ENCODE data around the gene CCDC148.

Gene CCDC148

DNA sequence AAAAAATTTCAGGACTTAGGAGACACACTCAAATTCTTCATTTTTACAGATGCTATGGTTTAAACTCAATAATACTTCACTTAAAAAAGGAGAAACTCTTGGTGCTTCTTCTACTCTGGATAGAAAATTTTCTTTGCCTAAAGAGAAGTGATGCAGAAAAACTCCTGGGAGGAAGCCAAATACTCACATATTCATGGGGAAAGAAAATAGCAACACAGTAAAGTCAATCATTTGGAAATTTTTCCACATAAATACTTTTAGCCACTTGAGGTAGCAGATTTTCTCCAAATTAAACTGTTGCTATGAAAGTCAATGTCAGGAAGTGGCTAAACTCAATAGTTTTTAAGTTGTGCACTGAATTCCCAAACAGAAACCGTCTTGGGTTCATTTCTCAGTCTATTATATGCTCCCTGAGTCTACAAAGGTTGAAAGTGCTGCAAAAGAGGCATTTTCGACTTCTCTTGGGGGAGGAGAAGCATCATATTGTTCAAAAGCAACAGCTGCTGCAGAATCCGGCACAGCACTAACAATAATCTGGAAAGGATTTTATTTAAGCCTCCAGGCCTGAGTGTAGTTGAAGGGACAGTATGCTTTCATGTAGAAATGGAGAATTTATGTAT lies 273.8 kb downstream of the CCDC148 start:
- Histone ChIP-seq H3K4me3 (replicated peaks; ENCODE audit: insufficient read depth, low read length) (no peak overlapping the region), H3K27me3 (ENCODE audit: insufficient read depth, poor library complexity, severe bottlenecking) (peaks cover 11% of the 10 kb centered on the region), H3K27ac (replicated peaks) (no peak overlapping the region)
- DNase-seq (ENCODE audit: low read depth in 1 of 2, low spot score in 1 of 2) = no peak
- TF ChIP-seq SPI1 (IDR thresholded peaks at IDR 0.05; ENCODE audit: borderline replicate concordance, low read depth) (no peak), POLR2AphosphoS5 (IDR thresholded peaks at IDR 0.05; ENCODE audit: low read depth) (no peak), GABPA (IDR thresholded peaks at IDR 0.05; ENCODE audit: low read depth) (no peak)
- TF ChIP-seq, protein P1, sequence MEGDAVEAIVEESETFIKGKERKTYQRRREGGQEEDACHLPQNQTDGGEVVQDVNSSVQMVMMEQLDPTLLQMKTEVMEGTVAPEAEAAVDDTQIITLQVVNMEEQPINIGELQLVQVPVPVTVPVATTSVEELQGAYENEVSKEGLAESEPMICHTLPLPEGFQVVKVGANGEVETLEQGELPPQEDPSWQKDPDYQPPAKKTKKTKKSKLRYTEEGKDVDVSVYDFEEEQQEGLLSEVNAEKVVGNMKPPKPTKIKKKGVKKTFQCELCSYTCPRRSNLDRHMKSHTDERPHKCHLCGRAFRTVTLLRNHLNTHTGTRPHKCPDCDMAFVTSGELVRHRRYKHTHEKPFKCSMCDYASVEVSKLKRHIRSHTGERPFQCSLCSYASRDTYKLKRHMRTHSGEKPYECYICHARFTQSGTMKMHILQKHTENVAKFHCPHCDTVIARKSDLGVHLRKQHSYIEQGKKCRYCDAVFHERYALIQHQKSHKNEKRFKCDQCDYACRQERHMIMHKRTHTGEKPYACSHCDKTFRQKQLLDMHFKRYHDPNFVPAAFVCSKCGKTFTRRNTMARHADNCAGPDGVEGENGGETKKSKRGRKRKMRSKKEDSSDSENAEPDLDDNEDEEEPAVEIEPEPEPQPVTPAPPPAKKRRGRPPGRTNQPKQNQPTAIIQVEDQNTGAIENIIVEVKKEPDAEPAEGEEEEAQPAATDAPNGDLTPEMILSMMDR (IDR thresholded peaks at IDR 0.05; ENCODE audit: insufficient read depth, low read length) = no peak
- TF ChIP-seq, protein P2, sequence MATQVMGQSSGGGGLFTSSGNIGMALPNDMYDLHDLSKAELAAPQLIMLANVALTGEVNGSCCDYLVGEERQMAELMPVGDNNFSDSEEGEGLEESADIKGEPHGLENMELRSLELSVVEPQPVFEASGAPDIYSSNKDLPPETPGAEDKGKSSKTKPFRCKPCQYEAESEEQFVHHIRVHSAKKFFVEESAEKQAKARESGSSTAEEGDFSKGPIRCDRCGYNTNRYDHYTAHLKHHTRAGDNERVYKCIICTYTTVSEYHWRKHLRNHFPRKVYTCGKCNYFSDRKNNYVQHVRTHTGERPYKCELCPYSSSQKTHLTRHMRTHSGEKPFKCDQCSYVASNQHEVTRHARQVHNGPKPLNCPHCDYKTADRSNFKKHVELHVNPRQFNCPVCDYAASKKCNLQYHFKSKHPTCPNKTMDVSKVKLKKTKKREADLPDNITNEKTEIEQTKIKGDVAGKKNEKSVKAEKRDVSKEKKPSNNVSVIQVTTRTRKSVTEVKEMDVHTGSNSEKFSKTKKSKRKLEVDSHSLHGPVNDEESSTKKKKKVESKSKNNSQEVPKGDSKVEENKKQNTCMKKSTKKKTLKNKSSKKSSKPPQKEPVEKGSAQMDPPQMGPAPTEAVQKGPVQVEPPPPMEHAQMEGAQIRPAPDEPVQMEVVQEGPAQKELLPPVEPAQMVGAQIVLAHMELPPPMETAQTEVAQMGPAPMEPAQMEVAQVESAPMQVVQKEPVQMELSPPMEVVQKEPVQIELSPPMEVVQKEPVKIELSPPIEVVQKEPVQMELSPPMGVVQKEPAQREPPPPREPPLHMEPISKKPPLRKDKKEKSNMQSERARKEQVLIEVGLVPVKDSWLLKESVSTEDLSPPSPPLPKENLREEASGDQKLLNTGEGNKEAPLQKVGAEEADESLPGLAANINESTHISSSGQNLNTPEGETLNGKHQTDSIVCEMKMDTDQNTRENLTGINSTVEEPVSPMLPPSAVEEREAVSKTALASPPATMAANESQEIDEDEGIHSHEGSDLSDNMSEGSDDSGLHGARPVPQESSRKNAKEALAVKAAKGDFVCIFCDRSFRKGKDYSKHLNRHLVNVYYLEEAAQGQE (IDR thresholded peaks at IDR 0.05; ENCODE audit: insufficient replicate concordance, low read depth) = no peak

DNA sequence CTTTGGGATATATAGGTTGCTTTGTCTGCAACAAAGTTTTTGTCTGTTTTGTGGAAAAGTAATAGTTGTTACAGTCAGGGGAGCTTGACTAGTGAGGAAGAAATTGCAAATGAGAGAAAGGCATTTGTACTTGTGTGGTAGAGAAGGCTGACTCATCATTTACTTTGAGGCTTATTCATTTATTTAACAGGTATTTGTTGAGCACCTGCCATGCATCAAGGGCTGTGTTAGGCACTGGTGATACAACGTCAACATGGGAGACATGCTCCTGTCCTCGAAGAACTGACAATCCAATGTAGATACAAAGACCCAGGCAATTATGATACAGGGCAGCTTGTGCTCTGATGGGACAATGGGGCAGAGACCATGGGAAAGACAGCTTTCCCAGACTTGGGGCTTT lies 275.4 kb downstream of the CCDC148 start:
- H3K27ac ChIP-seq (replicated peaks) = no peak overlapping the region
- TF ChIP-seq, protein P1 (IDR thresholded peaks at IDR 0.05; ENCODE audit: insufficient read depth, low read length) = no peak
- no peak for TF ChIP-seq SPI1 (IDR thresholded peaks at IDR 0.05; ENCODE audit: borderline replicate concordance, low read depth)
- TF ChIP-seq, protein P2 (IDR thresholded peaks at IDR 0.05; ENCODE audit: insufficient replicate concordance, low read depth) = no peak
- no peak for TF ChIP-seq POLR2AphosphoS5 (IDR thresholded peaks at IDR 0.05; ENCODE audit: low read depth)
- no peak for TF ChIP-seq GABPA (IDR thresholded peaks at IDR 0.05; ENCODE audit: low read depth)
- peaks cover 11% of the 10 kb centered on the region for H3K27me3 ChIP-seq (ENCODE audit: insufficient read depth, poor library complexity, severe bottlenecking)
- H3K4me3 ChIP-seq (replicated peaks; ENCODE audit: insufficient read depth, low read length) = no peak overlapping the region
- no peak for DNase-seq (ENCODE audit: low read depth in 1 of 2, low spot score in 1 of 2)

DNA sequence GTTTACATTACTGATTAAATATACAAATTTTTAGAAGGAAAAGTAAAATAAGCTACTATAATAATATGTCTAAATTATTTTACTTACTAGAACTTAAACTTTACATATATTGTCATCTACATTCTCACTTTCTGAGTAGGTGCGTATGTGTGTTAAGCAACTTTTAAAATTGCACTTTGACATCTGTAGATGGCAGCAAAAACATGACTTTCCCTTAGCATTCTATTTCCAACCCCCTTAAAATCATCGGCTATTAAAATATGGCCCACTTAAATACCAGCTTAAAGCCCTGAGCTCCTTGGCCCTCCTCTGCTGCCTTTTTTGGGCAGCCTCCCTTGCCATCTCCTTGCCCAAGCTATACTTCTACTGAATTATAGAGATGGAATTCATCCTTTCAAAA lies 276.9 kb downstream of the CCDC148 start:
- H3K27ac ChIP-seq (replicated peaks) = no peak overlapping the region
- TF ChIP-seq, protein P1 (IDR thresholded peaks at IDR 0.05; ENCODE audit: insufficient read depth, low read length) = no peak
- no peak for TF ChIP-seq SPI1 (IDR thresholded peaks at IDR 0.05; ENCODE audit: borderline replicate concordance, low read depth)
- peaks cover 15% of the 10 kb centered on the region for H3K27me3 ChIP-seq (ENCODE audit: insufficient read depth, poor library complexity, severe bottlenecking)
- peak in 1 of 2 experiments; percentile 5 for DNase-seq (ENCODE audit: low read depth in 1 of 2, low spot score in 1 of 2)
- no peak overlapping the region for H3K4me3 ChIP-seq (replicated peaks; ENCODE audit: insufficient read depth, low read length)

DNA sequence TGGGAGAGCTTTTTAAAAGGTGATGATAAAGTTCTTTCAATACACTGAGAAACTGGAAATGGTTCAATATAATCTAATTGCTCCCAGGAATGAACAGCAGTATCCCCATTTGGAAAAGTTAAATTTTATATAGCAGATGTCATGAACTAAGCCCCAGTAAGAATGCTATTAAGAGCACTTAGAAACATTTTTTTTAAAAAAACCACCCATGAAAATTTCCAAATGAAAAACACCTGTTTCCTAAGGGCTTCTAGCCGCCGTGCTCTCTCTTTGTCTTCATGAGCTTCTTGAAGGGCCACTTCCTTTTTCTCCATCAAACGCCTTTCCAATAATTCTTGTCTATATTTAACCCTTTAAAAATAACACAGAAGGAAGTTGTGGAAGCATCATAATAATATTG lies 277.9 kb downstream of the CCDC148 start:
- no peak for DNase-seq (ENCODE audit: low read depth in 1 of 2, low spot score in 1 of 2)

More for the DNA sequence above, 277.9 kb downstream of the CCDC148 start:
- Histone ChIP-seq H3K27me3 (ENCODE audit: insufficient read depth, poor library complexity, severe bottlenecking) (peaks cover 12% of the 10 kb centered on the region), H3K4me3 (replicated peaks; ENCODE audit: insufficient read depth, low read length) (no peak overlapping the region), H3K27ac (replicated peaks) (no peak overlapping the region)
- no peak for TF ChIP-seq SPI1 (IDR thresholded peaks at IDR 0.05; ENCODE audit: borderline replicate concordance, low read depth)
- no peak for TF ChIP-seq GABPA (IDR thresholded peaks at IDR 0.05; ENCODE audit: low read depth)
- TF ChIP-seq, protein P1 (IDR thresholded peaks at IDR 0.05; ENCODE audit: insufficient read depth, low read length) = no peak
- TF ChIP-seq, protein P2 (IDR thresholded peaks at IDR 0.05; ENCODE audit: insufficient replicate concordance, low read depth) = no peak
- TF ChIP-seq POLR2AphosphoS5 (IDR thresholded peaks at IDR 0.05; ENCODE audit: low read depth) = no peak

Data from HL-60 (cell line).